Thyroid gland (tissue), 4 donors: ENCODE measurements around the gene SMCO3.

ENCODE experiments used
- POLR2A ChIP-seq, 2 donors: fragments of 450-650 bp; IDR thresholded peaks; one replicate each; pipeline ENCODE4 v1.6.1; 2017; ENCODE audit warnings: antibody characterized with exemption in 2 of 2, mild to moderate bottlenecking in 2 of 2, moderate library complexity in 1 of 2
- TF ChIP-seq, protein P1 (sequence below), 6 experiments: fragments of 200-600 bp in 3 of 6; fragments of 450-650 bp in 3 of 6; sonication (generic) in 3 of 6; IDR thresholded peaks; one replicate each; pipeline ENCODE4 v1.5.1; 2016 to 2019; ENCODE audit warnings: antibody characterized with exemption in 6 of 6, mild to moderate bottlenecking in 2 of 6, inconsistent platforms in 1 of 6, moderate library complexity in 1 of 6

GRCh38 chr12:14846042-14846587 is 32.1 kb upstream of the SMCO3 start:
- TF ChIP-seq, protein P1, sequence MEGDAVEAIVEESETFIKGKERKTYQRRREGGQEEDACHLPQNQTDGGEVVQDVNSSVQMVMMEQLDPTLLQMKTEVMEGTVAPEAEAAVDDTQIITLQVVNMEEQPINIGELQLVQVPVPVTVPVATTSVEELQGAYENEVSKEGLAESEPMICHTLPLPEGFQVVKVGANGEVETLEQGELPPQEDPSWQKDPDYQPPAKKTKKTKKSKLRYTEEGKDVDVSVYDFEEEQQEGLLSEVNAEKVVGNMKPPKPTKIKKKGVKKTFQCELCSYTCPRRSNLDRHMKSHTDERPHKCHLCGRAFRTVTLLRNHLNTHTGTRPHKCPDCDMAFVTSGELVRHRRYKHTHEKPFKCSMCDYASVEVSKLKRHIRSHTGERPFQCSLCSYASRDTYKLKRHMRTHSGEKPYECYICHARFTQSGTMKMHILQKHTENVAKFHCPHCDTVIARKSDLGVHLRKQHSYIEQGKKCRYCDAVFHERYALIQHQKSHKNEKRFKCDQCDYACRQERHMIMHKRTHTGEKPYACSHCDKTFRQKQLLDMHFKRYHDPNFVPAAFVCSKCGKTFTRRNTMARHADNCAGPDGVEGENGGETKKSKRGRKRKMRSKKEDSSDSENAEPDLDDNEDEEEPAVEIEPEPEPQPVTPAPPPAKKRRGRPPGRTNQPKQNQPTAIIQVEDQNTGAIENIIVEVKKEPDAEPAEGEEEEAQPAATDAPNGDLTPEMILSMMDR (IDR thresholded peaks at IDR 0.05): no peak
- no peak for TF ChIP-seq POLR2A (IDR thresholded peaks at IDR 0.05)
